ENCODE data around the gene AKR7A2.
"Not testable (repeated sequence)": the region's sequence is repeated elsewhere in the genome, so short reads cannot be mapped to it uniquely, and the experiment has no call there.

Gene AKR7A2

DNA sequence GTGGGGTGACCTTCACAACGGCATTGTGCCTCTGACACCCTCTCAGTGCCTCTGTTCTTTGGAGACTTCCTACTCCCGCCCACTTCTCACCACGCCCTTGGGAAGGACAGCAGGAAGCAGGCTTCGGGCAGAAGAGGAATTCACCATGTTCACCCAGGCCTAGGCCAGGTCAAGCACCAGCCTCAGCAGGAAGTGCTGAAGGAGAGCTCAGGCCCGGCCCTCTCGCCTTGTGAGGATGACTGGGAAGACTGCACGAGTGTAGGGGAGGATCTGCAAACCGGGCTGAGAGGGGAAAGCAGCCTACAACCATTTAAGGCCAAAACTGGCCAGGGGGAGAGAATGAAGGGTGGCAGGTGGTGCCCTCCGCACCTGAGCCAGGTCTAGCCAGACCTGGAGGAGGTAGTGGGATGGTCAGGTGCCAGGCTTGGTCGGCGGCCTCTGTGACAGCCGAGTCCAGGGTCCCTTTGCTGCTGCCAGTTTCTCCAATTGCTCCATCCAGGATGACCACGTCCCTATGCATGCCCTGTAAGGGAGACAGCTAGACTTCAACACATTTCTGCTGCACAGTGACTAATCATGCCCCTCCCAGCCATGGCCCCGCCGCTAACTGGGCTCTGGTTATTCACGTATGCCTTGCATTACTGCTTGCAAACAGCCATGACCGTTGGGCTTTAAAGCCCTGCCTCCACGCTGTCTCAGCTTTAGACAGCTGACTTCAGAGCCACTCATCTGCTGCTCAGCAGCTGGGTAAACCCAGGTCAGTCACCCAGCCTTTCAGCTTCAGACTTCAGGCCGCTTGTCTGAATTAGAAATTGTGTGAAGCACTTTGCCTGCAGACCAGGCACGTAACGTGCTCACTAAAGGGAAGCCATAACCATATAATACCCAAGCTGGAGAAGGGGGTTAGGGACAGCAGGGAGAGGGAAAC is 51.5 kb downstream of the AKR7A2 start:
- DNase-seq (ENCODE audit: low read depth) = no peak

DNA sequence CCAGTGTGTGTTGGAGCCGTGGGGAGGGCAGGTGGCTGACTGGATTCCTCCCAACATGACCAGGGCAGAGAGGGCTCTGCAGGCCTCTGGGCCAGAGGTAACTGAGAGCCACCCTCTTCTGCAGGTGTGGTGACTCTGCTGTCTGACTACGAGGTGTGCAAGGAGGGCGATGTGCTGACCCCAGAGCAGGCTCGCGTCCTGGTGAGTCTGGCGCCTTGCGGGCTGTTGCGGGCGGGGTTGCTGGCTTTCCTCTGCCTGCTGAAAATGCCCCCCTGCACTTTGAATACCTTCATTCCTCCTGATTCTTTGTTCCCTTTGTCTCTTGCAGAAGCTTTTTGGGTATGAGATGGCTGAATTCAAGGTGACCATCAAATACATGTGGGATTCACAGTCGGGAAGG is 53.6 kb downstream of the AKR7A2 start:
- DNase-seq (ENCODE audit: low read depth) = no peak

DNA sequence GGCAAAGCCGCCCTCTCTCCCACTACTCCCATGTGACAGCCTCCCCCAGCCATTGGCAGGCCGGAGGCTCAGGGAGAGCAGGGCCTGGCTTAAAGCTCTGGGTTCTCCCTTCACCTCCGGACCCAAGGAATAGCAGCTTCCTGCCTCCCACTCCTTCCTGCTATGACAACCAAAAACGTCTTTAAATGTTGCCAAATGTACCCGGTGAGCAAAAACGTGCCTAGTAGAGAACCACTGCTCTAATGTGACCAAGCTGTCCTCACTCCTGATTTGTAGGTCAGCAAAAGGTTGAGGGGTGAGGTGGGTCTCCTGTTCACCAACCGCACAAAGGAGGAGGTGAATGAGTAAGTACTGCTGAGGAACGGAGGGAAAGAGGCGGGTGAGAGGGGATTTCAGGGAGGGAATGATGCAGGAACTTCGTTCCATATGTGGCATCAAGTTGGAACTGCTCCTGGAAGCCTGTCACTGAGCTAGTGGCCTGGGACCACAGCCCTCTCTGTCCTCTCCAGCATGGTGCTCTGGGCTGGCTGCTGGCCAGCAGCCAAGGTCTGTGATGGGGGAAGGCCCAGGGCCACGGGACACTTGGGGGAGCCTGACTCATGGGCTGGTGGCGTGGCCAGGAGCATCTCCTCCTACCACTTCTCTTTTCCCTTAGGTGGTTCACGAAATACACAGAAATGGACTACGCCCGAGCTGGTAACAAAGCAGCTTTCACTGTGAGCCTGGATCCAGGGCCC is 54.6 kb downstream of the AKR7A2 start:
- DNase-seq (ENCODE audit: low read depth) = no peak

DNA sequence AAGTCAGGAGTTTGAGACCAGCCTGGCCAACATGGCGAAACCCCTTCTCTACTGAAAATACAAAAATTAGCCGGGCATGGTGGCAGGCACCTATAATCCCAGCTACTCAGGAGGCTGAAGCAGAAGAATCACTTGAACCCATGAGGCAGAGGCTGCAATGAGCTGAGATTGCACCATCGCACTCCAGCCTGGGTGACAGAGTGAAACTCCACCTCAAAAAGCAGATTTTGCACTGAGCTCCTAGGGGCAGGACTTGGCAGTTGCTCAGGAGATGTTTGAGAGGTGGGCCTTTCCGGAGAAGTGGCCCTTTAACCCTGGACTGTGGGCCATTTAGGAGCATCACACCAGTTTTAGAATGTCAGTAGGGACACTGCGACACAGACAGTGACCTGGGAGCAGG is 55.6 kb downstream of the AKR7A2 start:
- not testable (repeated sequence) for DNase-seq (ENCODE audit: low read depth)

DNA sequence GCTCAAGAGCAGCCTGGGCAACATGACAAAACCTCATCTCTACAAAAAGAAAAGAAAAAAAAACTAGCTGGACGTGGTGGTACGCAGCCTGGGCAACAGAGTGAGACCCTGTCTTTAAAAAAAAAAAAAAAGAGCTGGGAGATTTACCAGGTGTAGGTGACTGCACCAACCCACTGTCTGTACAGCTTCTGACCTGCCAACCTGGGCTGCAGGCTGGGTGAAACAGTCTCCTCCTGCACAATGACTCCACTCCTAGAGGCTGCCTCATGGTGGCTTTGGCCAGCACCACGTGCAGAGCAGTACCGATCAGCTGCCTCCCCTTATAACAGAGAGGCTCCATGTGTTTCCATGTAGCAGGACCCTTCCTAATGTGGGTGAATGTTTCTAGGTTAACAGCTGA is 56.7 kb downstream of the AKR7A2 start:
- no peak for DNase-seq (ENCODE audit: low read depth)

DNA sequence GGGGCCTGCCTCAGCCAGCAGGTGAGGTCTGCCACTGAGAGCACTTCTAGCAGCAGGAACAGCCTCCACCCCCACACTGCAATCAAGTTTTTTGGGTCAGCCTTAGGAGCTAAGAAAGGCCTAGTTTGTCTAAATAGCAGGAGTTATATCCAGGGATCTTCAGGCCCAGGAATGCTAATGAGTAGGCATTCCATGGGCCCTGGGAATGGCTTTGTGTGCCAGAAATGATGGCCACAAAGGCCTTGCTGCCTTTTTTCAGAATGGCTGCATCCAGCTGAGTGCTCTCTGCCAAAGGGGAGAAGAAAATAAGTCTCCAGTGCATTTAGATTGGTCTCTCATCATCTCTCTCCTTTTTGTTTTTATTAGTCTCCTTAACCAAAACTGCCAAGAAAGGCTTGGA is 57.5 kb downstream of the AKR7A2 start:
- no peak for DNase-seq (ENCODE audit: low read depth)

All from stimulated activated CD8-positive, alpha-beta memory T cell treated with anti-CD3 and anti-CD28 coated beads, Interleukin-4, amount 100 ng/mL, for 24 hours (primary cell).